ENCODE data around the gene SNX14. TPM values are rescaled to one million over a fixed set of nuclear protein-coding genes. Genes with fewer than 3 reads are reported as not detected.

SNX14 gene
- total and polyA plus RNA-seq, 2 of the 8 experiments (the other 6 are each of a cell fraction or from before 2014, with no cell fraction given): 11.9 to 24.2 TPM

DNA sequence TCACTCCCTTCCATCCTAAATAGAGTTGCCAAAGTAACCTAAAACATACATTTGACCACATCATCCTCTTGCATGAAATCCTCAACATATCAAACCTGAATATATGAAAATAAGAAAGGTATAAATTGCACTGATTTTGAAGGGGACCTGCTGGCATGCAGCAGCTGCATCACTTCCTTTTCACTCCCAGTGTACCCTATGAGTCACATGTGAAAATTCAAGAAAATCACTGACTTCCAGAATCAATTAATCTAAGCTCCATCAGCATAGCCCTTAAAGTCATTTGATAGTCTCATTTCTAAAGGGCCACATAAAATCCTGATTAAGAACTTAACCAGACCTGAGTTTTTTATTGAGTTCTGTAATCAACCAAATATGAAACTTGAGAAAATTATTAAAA is 24.3 kb downstream of the SNX14 start (continued):
- TF ChIP-seq KDM4A (IDR thresholded peaks at IDR 0.05; ENCODE audit: low read depth, low read length, severe bottlenecking): no peak
- no peak for TF ChIP-seq TEAD4 (IDR thresholded peaks at IDR 0.05; ENCODE audit: low read depth, low read length)
- no peak for TF ChIP-seq CBX8 (IDR thresholded peaks at IDR 0.05; ENCODE audit: borderline replicate concordance, low read depth, low read length)

All from H1 (cell line).